IMR-90 (cell line): ENCODE data around the gene OTC. TPM values are rescaled to one million over a fixed set of nuclear protein-coding genes. Genes with fewer than 3 reads are reported as not detected.

Experiments
- ATAC-seq: fragments of 200-7000 bp; cut with Tn5 transposase; 2 replicates; pipeline ENCODE4 v1.9.1; 2020; ENCODE audit warnings: low read depth, mild to moderate bottlenecking, moderate library complexity
- BruUV-seq: library from RNA; stranded (reverse); fragments of 400-500 nt; replicated peaks from 2 replicates; lab custom pipeline; 2021; lab: Mats Ljungman, UMichigan
- CTCF ChIA-PET: fragments of 300-600 bp; formaldehyde crosslinking; extraction: SDS; loops from one replicate; lab custom pipeline; 2021; ENCODE audit warnings: antibody characterized with exemption; lab: Yijun Ruan, JAX
- POLR2A ChIA-PET: fragments of 300-600 bp; sonication (Branson Sonifier 250); formaldehyde crosslinking; loops from one replicate; lab custom pipeline; 2022; ENCODE audit warnings: antibody characterized with exemption; ENCODE audit not compliant: unreplicated experiment; lab: Charles Lee
- DNase-seq: peaks from one replicate; pipeline ENCODE4 v3.0.0; 2013
- H2AFZ ChIP-seq: replicated peaks from 2 replicates; pipeline ENCODE3; 2013; ENCODE audit warnings: low read length, mild to moderate bottlenecking; ENCODE audit not compliant: poor library complexity
- H2AK5ac ChIP-seq: 2 replicates; pipeline ENCODE4 v1.6.1; 2013; ENCODE audit warnings: low read depth, low read length, inconsistent platforms
- H2AK9ac ChIP-seq: replicated peaks from 2 replicates; pipeline ENCODE3; 2013; ENCODE audit warnings: mild to moderate bottlenecking, low read depth, low read length, moderate library complexity; ENCODE audit not compliant: poor library complexity
- H2BK120ac ChIP-seq: 2 replicates; pipeline ENCODE4 v1.6.1; 2013; ENCODE audit warnings: low read depth, low read length, inconsistent platforms
- H2BK15ac ChIP-seq: 3 replicates; pipeline ENCODE4 v1.6.1; 2013; ENCODE audit warnings: low read depth, low read length, inconsistent platforms
- H2BK20ac ChIP-seq: 2 replicates; pipeline ENCODE4 v1.6.1; 2013; ENCODE audit warnings: low read depth, mild to moderate bottlenecking, inconsistent platforms, low read length, moderate library complexity
- H2BK5ac ChIP-seq: 2 replicates; pipeline ENCODE4 v1.6.1; 2013; ENCODE audit warnings: mild to moderate bottlenecking, low read depth, low read length, inconsistent platforms; ENCODE audit not compliant: poor library complexity, severe bottlenecking
- H3K14ac ChIP-seq: replicated peaks from 2 replicates; pipeline ENCODE4 v1.6.1; 2013; ENCODE audit warnings: low read depth, low read length, inconsistent platforms
- H3K18ac ChIP-seq: 2 replicates; pipeline ENCODE4 v1.6.1; 2013; ENCODE audit warnings: low read depth, low read length, control low read depth
- H3K23ac ChIP-seq: 2 replicates; pipeline ENCODE4 v1.6.1; 2013; ENCODE audit warnings: low read depth, low read length, inconsistent platforms
- H3K27ac ChIP-seq: 2 replicates; pipeline ENCODE4 v1.5.1; 2013; ENCODE audit warnings: mild to moderate bottlenecking, control low read depth, low read length; ENCODE audit not compliant: insufficient read depth
- H3K27me3 ChIP-seq: 2 replicates; pipeline ENCODE4 v1.6.1; 2013; ENCODE audit warnings: low read length; ENCODE audit not compliant: control insufficient read depth, insufficient read depth
- H3K36me3 ChIP-seq: 2 replicates; pipeline ENCODE4 v1.6.1; 2013; ENCODE audit warnings: low read length, mixed read lengths; ENCODE audit not compliant: control insufficient read depth, insufficient read depth
- H3K4ac ChIP-seq: 2 replicates; pipeline ENCODE4 v1.6.1; 2013; ENCODE audit warnings: low read depth, low read length, inconsistent platforms
- H3K4me1 ChIP-seq: 2 replicates; pipeline ENCODE4 v1.6.1; 2013; ENCODE audit warnings: low read length, mixed read lengths; ENCODE audit not compliant: control insufficient read depth, insufficient read depth
- H3K4me2 ChIP-seq: 2 replicates; pipeline ENCODE4 v1.6.1; 2013; ENCODE audit warnings: low read depth, mild to moderate bottlenecking, control low read depth, low read length, moderate library complexity
- H3K4me3 ChIP-seq: 2 replicates; pipeline ENCODE4 v1.5.1; 2013; ENCODE audit warnings: low read depth, mild to moderate bottlenecking, control low read depth, low read length, moderate library complexity; ENCODE audit not compliant: insufficient read depth
- H3K56ac ChIP-seq: 2 replicates; pipeline ENCODE4 v1.6.1; 2013; ENCODE audit warnings: low read length, inconsistent platforms; ENCODE audit not compliant: insufficient read depth; ENCODE audit errors: extremely low read depth
- H3K79me1 ChIP-seq, 2 experiments: 2 replicates each; pipeline ENCODE4 v1.6.1; 2013; ENCODE audit warnings: low read length in 2 of 2, inconsistent platforms in 1 of 2, low read depth in 1 of 2
- H3K9ac ChIP-seq: 2 replicates; pipeline ENCODE4 v1.6.1; 2013; ENCODE audit warnings: low read depth, low read length, control low read depth
- H3K9me1 ChIP-seq: 2 replicates; pipeline ENCODE4 v1.6.1; 2013; ENCODE audit warnings: low read length, inconsistent platforms; ENCODE audit not compliant: insufficient read depth
- H3K9me3 ChIP-seq: 2 replicates; pipeline ENCODE4 v1.6.1; 2013; ENCODE audit warnings: low read length; ENCODE audit not compliant: control insufficient read depth, insufficient read depth
- H4K20me1 ChIP-seq: 2 replicates; pipeline ENCODE4 v1.6.1; 2013; ENCODE audit warnings: low read length, inconsistent platforms; ENCODE audit not compliant: insufficient read depth
- H4K5ac ChIP-seq: 2 replicates; pipeline ENCODE4 v1.6.1; 2013; ENCODE audit warnings: mild to moderate bottlenecking, low read depth, low read length, control low read depth
- H4K8ac ChIP-seq, 2 experiments: 2 replicates each; pipeline ENCODE4 v1.6.1; 2013; ENCODE audit warnings: low read depth in 2 of 2, low read length in 2 of 2, control low read depth in 1 of 2, inconsistent platforms in 1 of 2
- H4K91ac ChIP-seq: 2 replicates; pipeline ENCODE4 v1.6.1; 2013; ENCODE audit warnings: low read depth, low read length, inconsistent platforms; ENCODE audit not compliant: insufficient read depth
- BHLHE40 ChIP-seq: fragments of 150-350 bp; IDR thresholded peaks from 2 replicates; pipeline ENCODE4 v1.6.1; 2016; ENCODE audit warnings: mild to moderate bottlenecking, low read depth, low read length
- CEBPB ChIP-seq: IDR thresholded peaks from 2 replicates; pipeline ENCODE4 v1.6.1; 2012; ENCODE audit warnings: low read depth, low read length, improper control_type of control experiment
- CHD1 ChIP-seq: IDR thresholded peaks from 2 replicates; pipeline ENCODE4 v1.6.1; 2012; ENCODE audit warnings: low read depth, low read length, improper control_type of control experiment
- FOS ChIP-seq: fragments of 150-350 bp; IDR thresholded peaks from 2 replicates; pipeline ENCODE4 v1.6.1; 2016; ENCODE audit warnings: low read depth, low read length
- MAFK ChIP-seq: IDR thresholded peaks from 2 replicates; pipeline ENCODE4 v1.6.1; 2012; ENCODE audit warnings: low read depth, low read length, improper control_type of control experiment
- NFE2L2 ChIP-seq: fragments of 150-350 bp; IDR thresholded peaks from 2 replicates; pipeline ENCODE4 v1.6.1; 2016; ENCODE audit warnings: low read depth, mild to moderate bottlenecking, low read length
- POLR2A ChIP-seq: IDR thresholded peaks from 2 replicates; pipeline ENCODE4 v1.6.1; 2012; ENCODE audit warnings: mild to moderate bottlenecking, low read depth, low read length
- RAD21 ChIP-seq: IDR thresholded peaks from 2 replicates; pipeline ENCODE4 v1.6.1; 2012; ENCODE audit warnings: low read length, improper control_type of control experiment
- RCOR1 ChIP-seq: IDR thresholded peaks from 2 replicates; pipeline ENCODE4 v1.6.1; 2012; ENCODE audit warnings: mild to moderate bottlenecking, low read length, improper control_type of control experiment; ENCODE audit not compliant: insufficient replicate concordance
- SMC3 ChIP-seq: fragments of 150-350 bp; IDR thresholded peaks from 2 replicates; pipeline ENCODE4 v1.6.1; 2016; ENCODE audit warnings: low read depth, mild to moderate bottlenecking, antibody characterized with exemption, low read length, moderate library complexity
- WGBS, 2 experiments: methylation state at CpG; one replicate each; pipeline versions ENCODE4 v1.1.5 to v1.1.7; 2013; ENCODE audit warnings: missing lambda C conversion rate in 2 of 2; ENCODE audit not compliant: insufficient read length in 1 of 2; ENCODE audit errors: extremely low coverage in 2 of 2; 5-methylcytosine and 5-hydroxymethylcytosine counted together
- dilution Hi-C: fragments of 300-500 bp; cut with HindIII; formaldehyde crosslinking; loops from one replicate; pipeline ENCODE4 v1.14.3; 2018; ENCODE audit warnings: low sequenced_read_pairs; ENCODE audit not compliant: unreplicated experiment
- in situ Hi-C: fragments of 300-500 bp; cut with MboI; formaldehyde crosslinking; loops from 3 replicates; pipeline ENCODE4 v1.14.3; 2019; ENCODE audit warnings: low sequenced_read_pairs, inconsistent platforms, mixed read lengths
- intact Hi-C: fragments of 100-400 bp; cut with micrococcal nuclease; formaldehyde crosslinking; loops from 2 replicates; pipeline ENCODE4 v1.10.0; 2022
- polyA plus RNA-seq, 3 experiments: library from polyadenylated mRNA; depleted of rRNA; stranded (reverse); fragments of >200 nt; gene quantifications; 2 replicates each; pipeline ENCODE4 v1.2.3, GENCODE V29; 2012; ENCODE audit warnings: low replicate concordance in 1 of 3
- total RNA-seq: library from RNA; depleted of rRNA; stranded (reverse); fragments of >200 nt; gene quantifications from 2 replicates; pipeline ENCODE4 v1.2.3, GENCODE V29; 2012
- TF ChIP-seq, protein P1 (sequence below): fragments of 150-350 bp; IDR thresholded peaks from 2 replicates; pipeline ENCODE4 v1.6.1; 2017; ENCODE audit warnings: mild to moderate bottlenecking, antibody characterized with exemption, low read length, low read depth
- TF ChIP-seq, protein P2 (sequence below): fragments of 150-350 bp; IDR thresholded peaks from 2 replicates; pipeline ENCODE4 v1.6.1; 2016; ENCODE audit warnings: low read depth, mild to moderate bottlenecking, low read length, moderate library complexity, borderline replicate concordance
- TF ChIP-seq, protein P3 (sequence below): conservative IDR thresholded peaks from 2 replicates; pipeline ENCODE4 v1.5.1; 2012; ENCODE audit warnings: mild to moderate bottlenecking, low read depth, low read length, improper control_type of control experiment

OTC gene
- total and polyA plus RNA-seq, 2 of the 4 experiments (the other 2 are of a cell fraction): not detected

DNA sequence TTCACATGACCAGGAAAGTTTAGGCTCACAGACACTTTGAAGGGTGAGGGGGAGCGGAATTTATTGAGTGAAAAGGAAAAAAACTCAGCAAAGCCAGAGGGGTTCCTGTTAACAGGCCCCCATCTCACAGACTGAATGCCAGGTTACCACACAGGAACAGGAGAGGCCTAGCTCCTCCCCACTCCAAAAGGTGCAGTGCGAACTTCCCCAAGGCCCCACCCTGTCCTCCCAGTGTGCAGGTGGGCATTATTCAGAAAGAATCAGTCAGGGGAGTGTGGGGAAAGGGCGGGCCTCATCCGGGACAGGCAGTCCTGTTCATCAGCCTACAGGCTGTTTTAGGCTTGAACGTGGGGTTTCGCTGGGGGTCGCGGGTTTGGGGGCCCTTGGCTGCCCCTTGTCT lies 4.0 kb downstream of the OTC start:
- no peaks in the 10 kb centered on the region for H4K20me1 ChIP-seq
- H4K91ac ChIP-seq: no peak overlapping the region
- H3K4me1 ChIP-seq: no peaks in the 10 kb centered on the region
- H2BK120ac ChIP-seq: no peak overlapping the region
- ChIA-PET CTCF (interaction anchor here (0.6 to 0.7 kb wide), 2 partner anchors 46 to 127 kb away, joined by 4 to 8 read pairs; no protein-coding TSS in a partner anchor), POLR2A (no interaction called here)
- H3K27ac ChIP-seq: no peak overlapping the region
- no peak for DNase-seq
- H3K4me3 ChIP-seq: no peak overlapping the region
- no peak overlapping the region for H2BK15ac ChIP-seq
- intact Hi-C loops (no loop called here), in situ Hi-C loops (no loop called here), dilution Hi-C loops (no loop called here)
- H2BK5ac ChIP-seq: no peak overlapping the region
- TF ChIP-seq, protein P1, sequence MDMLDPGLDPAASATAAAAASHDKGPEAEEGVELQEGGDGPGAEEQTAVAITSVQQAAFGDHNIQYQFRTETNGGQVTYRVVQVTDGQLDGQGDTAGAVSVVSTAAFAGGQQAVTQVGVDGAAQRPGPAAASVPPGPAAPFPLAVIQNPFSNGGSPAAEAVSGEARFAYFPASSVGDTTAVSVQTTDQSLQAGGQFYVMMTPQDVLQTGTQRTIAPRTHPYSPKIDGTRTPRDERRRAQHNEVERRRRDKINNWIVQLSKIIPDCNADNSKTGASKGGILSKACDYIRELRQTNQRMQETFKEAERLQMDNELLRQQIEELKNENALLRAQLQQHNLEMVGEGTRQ: no peak
- no peak for TF ChIP-seq RCOR1
- no peak for TF ChIP-seq RAD21
- TF ChIP-seq CEBPB: no peak
- no peak for TF ChIP-seq BHLHE40
- no peak for TF ChIP-seq MAFK
- no peak for TF ChIP-seq SMC3
- TF ChIP-seq FOS: no peak
- TF ChIP-seq, protein P2, sequence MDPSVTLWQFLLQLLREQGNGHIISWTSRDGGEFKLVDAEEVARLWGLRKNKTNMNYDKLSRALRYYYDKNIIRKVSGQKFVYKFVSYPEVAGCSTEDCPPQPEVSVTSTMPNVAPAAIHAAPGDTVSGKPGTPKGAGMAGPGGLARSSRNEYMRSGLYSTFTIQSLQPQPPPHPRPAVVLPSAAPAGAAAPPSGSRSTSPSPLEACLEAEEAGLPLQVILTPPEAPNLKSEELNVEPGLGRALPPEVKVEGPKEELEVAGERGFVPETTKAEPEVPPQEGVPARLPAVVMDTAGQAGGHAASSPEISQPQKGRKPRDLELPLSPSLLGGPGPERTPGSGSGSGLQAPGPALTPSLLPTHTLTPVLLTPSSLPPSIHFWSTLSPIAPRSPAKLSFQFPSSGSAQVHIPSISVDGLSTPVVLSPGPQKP: no peak
- TF ChIP-seq, protein P3, sequence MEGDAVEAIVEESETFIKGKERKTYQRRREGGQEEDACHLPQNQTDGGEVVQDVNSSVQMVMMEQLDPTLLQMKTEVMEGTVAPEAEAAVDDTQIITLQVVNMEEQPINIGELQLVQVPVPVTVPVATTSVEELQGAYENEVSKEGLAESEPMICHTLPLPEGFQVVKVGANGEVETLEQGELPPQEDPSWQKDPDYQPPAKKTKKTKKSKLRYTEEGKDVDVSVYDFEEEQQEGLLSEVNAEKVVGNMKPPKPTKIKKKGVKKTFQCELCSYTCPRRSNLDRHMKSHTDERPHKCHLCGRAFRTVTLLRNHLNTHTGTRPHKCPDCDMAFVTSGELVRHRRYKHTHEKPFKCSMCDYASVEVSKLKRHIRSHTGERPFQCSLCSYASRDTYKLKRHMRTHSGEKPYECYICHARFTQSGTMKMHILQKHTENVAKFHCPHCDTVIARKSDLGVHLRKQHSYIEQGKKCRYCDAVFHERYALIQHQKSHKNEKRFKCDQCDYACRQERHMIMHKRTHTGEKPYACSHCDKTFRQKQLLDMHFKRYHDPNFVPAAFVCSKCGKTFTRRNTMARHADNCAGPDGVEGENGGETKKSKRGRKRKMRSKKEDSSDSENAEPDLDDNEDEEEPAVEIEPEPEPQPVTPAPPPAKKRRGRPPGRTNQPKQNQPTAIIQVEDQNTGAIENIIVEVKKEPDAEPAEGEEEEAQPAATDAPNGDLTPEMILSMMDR: no peak
- no peak for TF ChIP-seq NFE2L2
- no peak for TF ChIP-seq POLR2A
- TF ChIP-seq CHD1: no peak
- no peaks in the 10 kb centered on the region for H3K9me1 ChIP-seq
- H3K27me3 ChIP-seq: peaks cover 2% of the 10 kb centered on the region
- no peak overlapping the region for H2AFZ ChIP-seq
- no peak overlapping the region for H4K5ac ChIP-seq
- H3K4ac ChIP-seq: no peak overlapping the region
- H3K14ac ChIP-seq: no peak overlapping the region
- H3K56ac ChIP-seq: no peak overlapping the region
- no peak overlapping the region for H3K9ac ChIP-seq
- no peak overlapping the region for H2BK20ac ChIP-seq
- no peak overlapping the region for H2AK9ac ChIP-seq
- no peak overlapping the region for H3K18ac ChIP-seq
- no peak overlapping the region for H3K4me2 ChIP-seq
- H4K8ac ChIP-seq: no peak overlapping the region
- no CpG with 5 or more reads among the region's 8 CpGs for WGBS, 2 experiments
- no peaks in the 10 kb centered on the region for H3K9me3 ChIP-seq
- H3K79me1 ChIP-seq: no peaks in the 10 kb centered on the region
- ATAC-seq: no peak
- H3K36me3 ChIP-seq: no peaks in the 10 kb centered on the region
- no peak overlapping the region for H2AK5ac ChIP-seq
- no TSS peak for BruUV-seq
- H3K23ac ChIP-seq: no peak overlapping the region
